GM19395 (cell line): ENCODE data around the gene OR4N5.
"Not testable (repeated sequence)": the region's sequence is repeated elsewhere in the genome, so short reads cannot be mapped to it uniquely, and the experiment has no call there.

Source experiments
- ATAC-seq: cut with Tn5 transposase; IDR thresholded peaks from one replicate; pipeline ENCODE4 v1.9.1; 2021; ENCODE audit warnings: mild to moderate bottlenecking, moderate library complexity; ENCODE audit not compliant: unreplicated experiment

OR4N5 gene, protein sequence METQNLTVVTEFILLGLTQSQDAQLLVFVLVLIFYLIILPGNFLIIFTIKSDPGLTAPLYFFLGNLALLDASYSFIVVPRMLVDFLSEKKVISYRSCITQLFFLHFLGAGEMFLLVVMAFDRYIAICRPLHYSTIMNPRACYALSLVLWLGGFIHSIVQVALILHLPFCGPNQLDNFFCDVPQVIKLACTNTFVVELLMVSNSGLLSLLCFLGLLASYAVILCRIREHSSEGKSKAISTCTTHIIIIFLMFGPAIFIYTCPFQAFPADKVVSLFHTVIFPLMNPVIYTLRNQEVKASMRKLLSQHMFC

DNA sequence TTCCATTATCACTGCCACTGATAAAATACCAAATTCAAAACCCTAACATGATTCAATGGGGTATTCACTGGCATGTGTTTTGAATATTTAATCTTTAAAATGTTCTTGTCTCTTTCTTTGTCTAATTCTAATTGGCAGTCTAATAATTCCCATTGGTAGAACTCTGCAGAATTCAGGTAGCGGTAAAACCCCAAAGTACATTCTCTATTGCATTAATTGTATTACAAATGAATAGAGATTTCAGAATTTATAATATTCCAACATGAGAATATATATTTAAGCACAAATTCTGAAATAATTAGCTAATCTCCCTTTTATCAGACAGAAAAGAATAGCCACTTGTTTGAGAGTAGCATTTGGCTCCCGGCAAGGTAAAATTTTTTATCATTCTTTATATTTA lies at the start of gene OR4N5:
Gene OR4N5, plus strand, starts transcription at position 301 of the 400 bp plus-strand sequence. CDS start 4,916 bp downstream, outside the sequence.
- ATAC-seq, result no peak

- ATAC-seq, result no peak
Observed at GRCh38 chr14:20092050-20092449, 46.6 kb upstream of the OR4N5 start.

- ATAC-seq, result no peak
Observed at GRCh38 chr14:20093442-20093841, 45.2 kb upstream of the OR4N5 start.

DNA sequence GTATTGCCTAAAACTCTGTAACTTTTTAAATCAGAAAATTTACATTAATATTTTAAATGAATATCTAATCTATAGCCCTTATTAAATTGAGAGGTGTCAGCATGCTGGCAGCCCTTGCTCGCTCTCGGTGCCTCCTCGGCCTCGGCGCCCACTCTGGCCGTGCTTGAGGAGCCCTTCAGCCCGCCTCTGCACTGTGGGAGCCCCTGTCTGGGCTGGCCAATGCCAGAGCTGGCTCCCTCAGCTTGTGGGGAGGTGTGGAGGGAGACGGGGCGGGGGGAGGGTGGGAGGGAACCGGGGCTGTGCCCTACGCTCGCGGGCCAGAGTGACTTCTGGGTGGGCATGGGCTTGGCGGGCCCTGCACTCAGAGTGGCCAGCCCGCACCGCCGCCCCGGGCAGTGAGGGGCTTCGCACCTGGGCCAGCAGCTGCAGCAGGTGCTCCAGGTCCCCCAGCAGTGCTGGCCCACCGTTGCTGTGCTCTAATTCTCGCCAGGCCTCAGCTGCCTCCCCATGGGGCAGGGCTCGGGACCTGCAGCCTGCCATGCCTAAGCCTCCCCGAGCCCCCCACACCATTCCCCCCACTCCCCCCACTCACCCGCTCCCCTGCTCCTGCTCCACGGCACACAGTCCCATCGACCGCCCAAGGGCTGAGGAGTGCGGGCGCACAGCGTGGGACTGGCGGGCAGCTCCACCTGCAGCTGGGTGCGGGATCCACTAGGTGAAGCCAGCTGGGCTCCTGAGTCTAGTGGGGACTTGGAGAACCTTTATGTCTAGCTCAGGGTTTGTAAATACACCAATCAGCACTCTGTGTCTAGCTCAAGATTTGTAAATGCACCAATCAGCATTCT lies 39.5 kb upstream of the OR4N5 start:
- not testable (repeated sequence) for ATAC-seq

- no peak for ATAC-seq
Observed at GRCh38 chr14:20110438-20110837, 28.2 kb upstream of the OR4N5 start, which contains the start of gene OR4K17. OR4K17 (plus strand) TSS chr14:20110739; CDS start chr14:20117500, 6,761 bp downstream.

- no peak for ATAC-seq
Observed at GRCh38 chr14:20112321-20112720, 26.3 kb upstream of the OR4N5 start.

GRCh38 chr14:20116748-20117147 lies 21.9 kb upstream of the OR4N5 start:
- ATAC-seq, result no peak

DNA sequence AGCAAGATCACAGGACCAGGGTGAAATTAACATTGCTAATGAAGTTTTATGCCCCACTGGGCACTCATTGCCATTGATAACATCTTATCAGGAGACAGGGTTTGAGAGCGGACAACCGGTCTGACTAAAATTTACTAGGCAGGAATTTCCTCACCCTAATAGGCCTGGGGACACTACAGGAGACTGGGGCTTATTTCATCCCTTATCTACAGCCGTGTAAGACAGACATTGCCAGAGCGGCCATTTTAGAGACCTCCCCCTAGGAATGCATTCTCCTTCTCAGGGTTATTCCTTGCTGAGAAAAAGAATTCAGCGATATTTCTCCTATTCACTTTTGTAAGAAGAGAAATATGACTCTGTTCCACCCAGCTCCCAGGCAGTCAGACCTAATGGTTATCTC lies 19.8 kb upstream of the OR4N5 start:
- ATAC-seq, result no peak

DNA sequence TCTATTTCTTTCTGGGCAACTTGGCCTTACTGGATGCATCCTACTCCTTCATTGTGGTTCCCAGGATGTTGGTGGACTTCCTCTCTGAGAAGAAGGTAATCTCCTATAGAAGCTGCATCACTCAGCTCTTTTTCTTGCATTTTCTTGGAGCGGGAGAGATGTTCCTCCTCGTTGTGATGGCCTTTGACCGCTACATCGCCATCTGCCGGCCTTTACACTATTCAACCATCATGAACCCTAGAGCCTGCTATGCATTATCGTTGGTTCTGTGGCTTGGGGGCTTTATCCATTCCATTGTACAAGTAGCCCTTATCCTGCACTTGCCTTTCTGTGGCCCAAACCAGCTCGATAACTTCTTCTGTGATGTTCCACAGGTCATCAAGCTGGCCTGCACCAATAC lies 5.3 kb downstream of the OR4N5 start:
- ATAC-seq, result no peak

- no peak for ATAC-seq
Observed at GRCh38 chr14:20144820-20145219, 6.2 kb downstream of the OR4N5 start.

GRCh38 chr14:20164462-20164861 lies 25.8 kb downstream of the OR4N5 start:
- ATAC-seq, result no peak

GRCh38 chr14:20167091-20167490 lies 28.5 kb downstream of the OR4N5 start:
- ATAC-seq, result no peak

DNA sequence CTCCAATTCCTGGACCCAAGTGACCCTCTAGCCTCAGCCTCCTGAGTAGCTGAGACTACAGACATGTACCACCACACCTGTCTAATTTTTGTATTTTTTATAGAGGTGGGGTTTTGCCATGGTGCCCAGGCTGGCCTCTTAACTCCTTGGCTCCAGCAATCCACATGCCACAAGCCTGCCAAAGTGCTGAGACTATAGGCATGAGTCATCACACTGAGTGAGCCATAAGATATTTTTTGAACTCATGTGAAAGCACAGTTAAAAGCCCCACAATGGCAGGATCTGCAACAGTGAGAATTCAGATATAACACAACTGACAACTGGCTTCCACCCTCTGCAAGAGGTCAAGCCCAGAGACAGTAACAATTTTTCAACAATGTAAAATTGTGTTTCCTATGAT lies 31.2 kb downstream of the OR4N5 start:
- not testable (repeated sequence) for ATAC-seq

DNA sequence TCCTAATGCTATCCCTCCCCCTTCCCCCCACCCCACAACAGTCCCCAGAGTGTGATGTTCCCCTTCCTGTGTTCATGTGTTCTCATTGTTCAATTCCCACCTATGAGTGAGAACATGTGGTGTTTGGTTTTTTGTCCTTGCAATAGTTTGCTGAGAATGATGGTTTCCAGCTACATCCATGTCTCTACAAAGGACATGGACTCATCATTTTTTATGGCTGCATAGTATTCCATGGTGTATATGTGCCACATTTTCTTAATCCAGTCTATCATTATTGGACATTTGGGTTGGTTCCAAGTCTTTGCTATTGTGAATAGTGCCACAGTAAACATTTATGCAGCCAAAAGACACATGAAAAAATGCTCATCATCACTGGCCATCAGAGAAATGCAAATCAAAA lies 35.6 kb downstream of the OR4N5 start:
- ATAC-seq, result not testable (repeated sequence)

DNA sequence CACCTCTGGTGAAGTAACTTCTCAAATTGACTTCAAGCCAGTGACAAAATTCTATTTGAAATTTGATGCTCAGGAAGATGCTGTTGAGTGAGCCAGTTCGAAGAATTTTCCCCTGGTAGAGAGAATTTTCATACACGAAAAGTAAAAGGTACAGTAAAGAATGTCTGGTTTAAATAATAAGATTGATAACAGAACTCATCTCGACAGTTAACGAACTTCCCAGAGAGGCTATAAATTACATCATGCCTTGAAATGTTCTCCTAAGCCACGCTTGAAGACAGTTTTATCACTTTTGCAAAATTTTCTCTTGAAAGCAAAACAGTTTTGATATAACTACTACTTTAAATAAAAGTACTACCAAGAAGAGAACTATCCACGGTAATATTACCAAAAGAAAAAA lies 37.7 kb downstream of the OR4N5 start:
- ATAC-seq, result no peak

- ATAC-seq, result no peak
Observed at GRCh38 chr14:20177433-20177974, 38.9 kb downstream of the OR4N5 start.

DNA sequence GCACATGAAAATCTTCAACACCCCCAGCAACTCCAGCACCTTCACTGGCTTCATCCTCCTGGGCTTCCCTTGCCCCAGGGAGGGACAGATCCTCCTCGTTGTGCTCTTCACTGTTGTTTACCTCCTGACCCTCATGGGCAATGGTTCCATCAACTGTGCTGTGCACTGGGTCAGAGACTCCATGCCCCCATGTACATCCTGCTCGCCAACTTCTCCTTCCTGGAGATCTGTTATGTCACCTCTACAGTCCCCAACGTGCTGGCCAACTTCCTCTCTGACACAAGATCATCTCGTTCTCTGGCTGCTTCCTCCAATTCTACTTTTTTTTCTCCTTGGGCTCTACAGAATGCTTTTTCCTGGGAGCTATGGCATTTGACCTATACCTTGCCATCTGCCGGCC lies 40.6 kb downstream of the OR4N5 start:
- ATAC-seq, result no peak

DNA sequence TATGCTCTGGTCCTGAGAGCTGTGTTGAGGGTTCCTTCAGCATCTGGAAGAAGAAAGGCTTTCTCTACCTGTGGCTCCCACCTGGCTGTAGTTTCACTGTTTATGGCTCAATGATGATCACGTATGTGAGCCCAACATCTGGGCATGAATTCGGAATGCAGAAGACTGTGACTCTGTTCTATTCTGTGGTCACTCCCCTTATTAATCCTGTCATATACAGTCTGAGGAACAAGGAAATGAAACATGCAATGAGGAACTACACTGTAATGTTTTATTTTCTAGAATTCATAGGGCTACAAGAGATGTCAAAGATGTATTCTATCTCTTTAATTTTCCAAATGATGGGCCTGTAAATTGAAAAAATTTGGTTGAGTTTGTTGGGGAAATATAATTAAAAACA lies 41.3 kb downstream of the OR4N5 start:
- ATAC-seq, result no peak

- ATAC-seq, result no peak
Observed at GRCh38 chr14:20180486-20180885, 41.9 kb downstream of the OR4N5 start.

DNA sequence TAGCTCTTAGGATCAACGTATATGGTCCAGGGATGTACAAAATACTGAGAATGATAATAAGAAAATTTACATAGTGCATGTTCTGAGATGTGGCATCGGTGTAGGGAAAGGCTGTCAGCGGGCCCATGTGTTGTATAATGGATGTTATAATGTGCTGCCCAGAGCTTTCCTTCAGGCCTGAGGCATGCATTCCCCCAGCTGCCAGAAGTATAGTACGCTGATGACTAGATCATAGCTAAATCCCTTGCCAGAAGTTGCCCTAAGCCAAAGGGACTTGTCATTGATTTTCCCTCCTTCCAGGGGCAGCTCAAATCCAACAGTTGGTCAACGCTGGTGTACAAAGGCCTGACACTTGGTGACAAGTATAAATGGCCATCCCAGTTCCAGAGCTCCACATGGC lies 45.6 kb downstream of the OR4N5 start:
- ATAC-seq, result no peak

- no peak for ATAC-seq
Observed at GRCh38 chr14:20190596-20190995, 52.0 kb downstream of the OR4N5 start, which contains the start of gene OR11G2. OR11G2 (plus strand) TSS chr14:20190896; CDS start chr14:20197438, 6,542 bp downstream.

- no peak for ATAC-seq
Observed at GRCh38 chr14:20191396-20191795, 52.8 kb downstream of the OR4N5 start.
